Measurements from ENCODE around the gene MROH8.
"Not testable (repeated sequence)": the region's sequence is repeated elsewhere in the genome, so short reads cannot be mapped to it uniquely, and the experiment has no call there.

The MROH8 gene

DNA sequence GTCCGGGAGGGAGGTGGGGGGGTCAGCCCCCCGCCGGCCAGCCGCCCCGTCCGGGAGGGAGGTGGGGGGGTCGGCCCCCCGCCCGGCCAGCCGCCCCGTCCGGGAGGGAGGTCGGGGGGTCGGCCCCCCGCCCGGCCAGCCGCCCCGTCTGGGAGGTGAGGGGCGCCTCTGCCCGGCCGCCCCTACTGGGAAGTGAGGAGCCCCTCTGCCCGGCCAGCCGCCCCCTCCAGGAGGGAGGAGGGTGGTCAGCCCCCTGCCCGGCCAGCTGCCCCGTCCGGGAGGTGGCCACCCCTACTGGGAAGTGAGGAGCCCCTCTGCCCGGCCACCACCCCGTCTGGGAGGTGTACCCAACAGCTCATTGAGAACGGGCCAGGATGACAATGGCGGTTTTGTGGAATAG, 53.1 kb downstream of the MROH8 start:
- H3K4me3 ChIP-seq (ENCODE audit: low read depth, low read length); H3K4me1 ChIP-seq (ENCODE audit: control insufficient read depth, insufficient read depth, low read length); H3K27ac ChIP-seq (ENCODE audit: extremely low read depth, low read depth, low read length); POLR2A ChIA-PET; H3K36me3 ChIP-seq (ENCODE audit: control insufficient read depth in 2 of 2, insufficient read depth in 1 of 2, low read length in 2 of 2); CTCF ChIA-PET; H3K9me3 ChIP-seq (ENCODE audit: control insufficient read depth, insufficient read depth, low read depth, low read length): not testable (repeated sequence)

DNA sequence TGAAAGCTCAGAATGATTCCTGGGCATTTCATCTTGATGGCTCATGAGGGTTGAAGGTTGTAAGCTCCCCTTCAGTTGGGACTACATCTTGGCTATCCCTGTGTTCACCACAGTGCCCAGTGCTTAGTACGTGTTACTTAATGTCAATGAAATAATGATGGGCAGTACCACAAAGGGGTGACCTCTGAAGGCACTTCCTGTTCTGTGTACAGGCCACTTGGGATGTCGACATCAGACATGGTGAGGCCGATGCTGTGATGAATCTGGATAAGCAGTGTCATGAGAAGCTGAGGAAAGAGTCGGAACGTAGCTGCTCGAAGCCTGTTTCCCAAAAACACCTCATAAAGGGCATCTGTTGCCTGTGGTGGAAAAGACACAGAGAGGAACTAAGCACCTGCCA, 55.9 kb downstream of the MROH8 start:
- ChIA-PET POLR2A (no interaction called here), CTCF (interaction anchor here (1.2 kb wide), 1 partner anchor 12 kb away, joined by 3 read pairs; no protein-coding TSS in a partner anchor)
- H3K27ac ChIP-seq (ENCODE audit: extremely low read depth, low read depth, low read length): no peak overlapping the region
- no peaks in the 10 kb centered on the region for H3K36me3 ChIP-seq (ENCODE audit: control insufficient read depth in 2 of 2, insufficient read depth in 1 of 2, low read length in 2 of 2)
- no peaks in the 10 kb centered on the region for H3K9me3 ChIP-seq (ENCODE audit: control insufficient read depth, insufficient read depth, low read depth, low read length)
- no peaks in the 10 kb centered on the region for H3K4me1 ChIP-seq (ENCODE audit: control insufficient read depth, insufficient read depth, low read length)
- TF ChIP-seq ZNF792 (tag by site-specific recombination; IDR thresholded peaks at IDR 0.05): no peak
- TF ChIP-seq, protein P1, sequence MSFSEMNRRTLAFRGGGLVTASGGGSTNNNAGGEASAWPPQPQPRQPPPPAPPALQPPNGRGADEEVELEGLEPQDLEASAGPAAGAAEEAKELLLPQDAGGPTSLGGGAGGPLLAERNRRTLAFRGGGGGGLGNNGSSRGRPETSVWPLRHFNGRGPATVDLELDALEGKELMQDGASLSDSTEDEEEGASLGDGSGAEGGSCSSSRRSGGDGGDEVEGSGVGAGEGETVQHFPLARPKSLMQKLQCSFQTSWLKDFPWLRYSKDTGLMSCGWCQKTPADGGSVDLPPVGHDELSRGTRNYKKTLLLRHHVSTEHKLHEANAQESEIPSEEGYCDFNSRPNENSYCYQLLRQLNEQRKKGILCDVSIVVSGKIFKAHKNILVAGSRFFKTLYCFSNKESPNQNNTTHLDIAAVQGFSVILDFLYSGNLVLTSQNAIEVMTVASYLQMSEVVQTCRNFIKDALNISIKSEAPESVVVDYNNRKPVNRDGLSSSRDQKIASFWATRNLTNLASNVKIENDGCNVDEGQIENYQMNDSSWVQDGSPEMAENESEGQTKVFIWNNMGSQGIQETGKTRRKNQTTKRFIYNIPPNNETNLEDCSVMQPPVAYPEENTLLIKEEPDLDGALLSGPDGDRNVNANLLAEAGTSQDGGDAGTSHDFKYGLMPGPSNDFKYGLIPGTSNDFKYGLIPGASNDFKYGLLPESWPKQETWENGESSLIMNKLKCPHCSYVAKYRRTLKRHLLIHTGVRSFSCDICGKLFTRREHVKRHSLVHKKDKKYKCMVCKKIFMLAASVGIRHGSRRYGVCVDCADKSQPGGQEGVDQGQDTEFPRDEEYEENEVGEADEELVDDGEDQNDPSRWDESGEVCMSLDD (tag by site-specific recombination; IDR thresholded peaks at IDR 0.05): no peak
- TF ChIP-seq ZNF561 (tag by site-specific recombination; IDR thresholded peaks at IDR 0.05; ENCODE audit: borderline replicate concordance): no peak
- TF ChIP-seq ZFP37 (tag by site-specific recombination; IDR thresholded peaks at IDR 0.05): no peak
- TF ChIP-seq ZNF426 (tag by site-specific recombination; IDR thresholded peaks at IDR 0.05): no peak
- TF ChIP-seq ZNF830 (tag by site-specific recombination; IDR thresholded peaks at IDR 0.05; ENCODE audit: low read depth): no peak
- no peak for TF ChIP-seq YY1 (tag by site-specific recombination; IDR thresholded peaks at IDR 0.05)
- TF ChIP-seq GLI4 (tag by site-specific recombination; IDR thresholded peaks at IDR 0.05): no peak
- TF ChIP-seq ZNF146 (tag by site-specific recombination; IDR thresholded peaks at IDR 0.05): no peak
- TF ChIP-seq, protein P2, sequence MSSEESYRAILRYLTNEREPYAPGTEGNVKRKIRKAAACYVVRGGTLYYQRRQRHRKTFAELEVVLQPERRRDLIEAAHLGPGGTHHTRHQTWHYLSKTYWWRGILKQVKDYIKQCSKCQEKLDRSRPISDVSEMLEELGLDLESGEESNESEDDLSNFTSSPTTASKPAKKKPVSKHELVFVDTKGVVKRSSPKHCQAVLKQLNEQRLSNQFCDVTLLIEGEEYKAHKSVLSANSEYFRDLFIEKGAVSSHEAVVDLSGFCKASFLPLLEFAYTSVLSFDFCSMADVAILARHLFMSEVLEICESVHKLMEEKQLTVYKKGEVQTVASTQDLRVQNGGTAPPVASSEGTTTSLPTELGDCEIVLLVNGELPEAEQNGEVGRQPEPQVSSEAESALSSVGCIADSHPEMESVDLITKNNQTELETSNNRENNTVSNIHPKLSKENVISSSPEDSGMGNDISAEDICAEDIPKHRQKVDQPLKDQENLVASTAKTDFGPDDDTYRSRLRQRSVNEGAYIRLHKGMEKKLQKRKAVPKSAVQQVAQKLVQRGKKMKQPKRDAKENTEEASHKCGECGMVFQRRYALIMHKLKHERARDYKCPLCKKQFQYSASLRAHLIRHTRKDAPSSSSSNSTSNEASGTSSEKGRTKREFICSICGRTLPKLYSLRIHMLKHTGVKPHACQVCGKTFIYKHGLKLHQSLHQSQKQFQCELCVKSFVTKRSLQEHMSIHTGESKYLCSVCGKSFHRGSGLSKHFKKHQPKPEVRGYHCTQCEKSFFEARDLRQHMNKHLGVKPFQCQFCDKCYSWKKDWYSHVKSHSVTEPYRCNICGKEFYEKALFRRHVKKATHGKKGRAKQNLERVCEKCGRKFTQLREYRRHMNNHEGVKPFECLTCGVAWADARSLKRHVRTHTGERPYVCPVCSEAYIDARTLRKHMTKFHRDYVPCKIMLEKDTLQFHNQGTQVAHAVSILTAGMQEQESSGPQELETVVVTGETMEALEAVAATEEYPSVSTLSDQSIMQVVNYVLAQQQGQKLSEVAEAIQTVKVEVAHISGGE (tag by site-specific recombination; conservative IDR thresholded peaks at IDR 0.05; ENCODE audit: low read depth): no peak
- TF ChIP-seq, protein P3, sequence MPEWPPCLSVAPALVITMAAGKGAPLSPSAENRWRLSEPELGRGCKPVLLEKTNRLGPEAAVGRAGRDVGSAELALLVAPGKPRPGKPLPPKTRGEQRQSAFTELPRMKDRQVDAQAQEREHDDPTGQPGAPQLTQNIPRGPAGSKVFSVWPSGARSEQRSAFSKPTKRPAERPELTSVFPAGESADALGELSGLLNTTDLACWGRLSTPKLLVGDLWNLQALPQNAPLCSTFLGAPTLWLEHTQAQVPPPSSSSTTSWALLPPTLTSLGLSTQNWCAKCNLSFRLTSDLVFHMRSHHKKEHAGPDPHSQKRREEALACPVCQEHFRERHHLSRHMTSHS (tag by site-specific recombination; IDR thresholded peaks at IDR 0.05): no peak
- no peak for TF ChIP-seq SETDB1 (IDR thresholded peaks at IDR 0.05; ENCODE audit: insufficient read length, low read length)
- TF ChIP-seq ZNF350 (tag by site-specific recombination; IDR thresholded peaks at IDR 0.05): no peak
- no peak overlapping the region for H3K4me3 ChIP-seq (ENCODE audit: low read depth, low read length)

DNA sequence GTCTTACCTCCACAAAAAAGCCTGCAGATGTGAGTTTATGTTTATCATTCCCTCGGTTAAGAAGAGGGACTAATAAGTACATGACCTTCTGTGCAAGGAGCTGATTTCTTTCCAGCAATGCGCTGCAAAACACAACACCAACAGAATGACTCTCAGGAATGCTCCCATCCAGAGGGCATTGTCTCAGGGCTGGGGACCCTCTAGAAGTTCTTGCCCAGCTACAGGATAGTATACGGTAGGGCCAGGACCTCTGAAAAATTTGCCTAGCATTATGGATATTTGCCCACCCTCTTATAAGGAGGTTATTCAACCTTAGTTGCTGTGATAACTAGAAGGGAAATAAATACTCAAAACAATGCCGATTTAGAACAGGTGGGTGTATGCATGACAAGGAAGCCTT, 58.9 kb downstream of the MROH8 start:
- ChIA-PET CTCF (no interaction called here), POLR2A (interaction anchor here (1.7 kb wide), 1 partner anchor 58 kb away, joined by 3 read pairs; no protein-coding TSS in a partner anchor)
- no peaks in the 10 kb centered on the region for H3K9me3 ChIP-seq (ENCODE audit: control insufficient read depth, insufficient read depth, low read depth, low read length)
- TF ChIP-seq ZBTB1 (tag by site-specific recombination; IDR thresholded peaks at IDR 0.05): no peak
- no peak for TF ChIP-seq ZBTB17 (tag by site-specific recombination; IDR thresholded peaks at IDR 0.05)
- TF ChIP-seq, protein P4, sequence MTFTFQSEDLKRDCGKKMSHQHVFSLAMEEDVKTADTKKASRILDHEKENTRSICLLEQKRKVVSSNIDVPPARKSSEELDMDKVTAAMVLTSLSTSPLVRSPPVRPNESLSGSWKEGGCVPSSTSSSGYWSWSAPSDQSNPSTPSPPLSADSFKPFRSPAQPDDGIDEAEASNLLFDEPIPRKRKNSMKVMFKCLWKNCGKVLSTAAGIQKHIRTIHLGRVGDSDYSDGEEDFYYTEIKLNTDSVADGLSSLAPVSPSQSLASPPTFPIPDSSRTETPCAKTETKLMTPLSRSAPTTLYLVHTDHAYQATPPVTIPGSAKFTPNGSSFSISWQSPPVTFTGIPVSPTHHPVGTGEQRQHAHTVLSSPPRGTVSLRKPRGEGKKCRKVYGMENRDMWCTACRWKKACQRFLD (tag by site-specific recombination; IDR thresholded peaks at IDR 0.05): no peak
- TF ChIP-seq BCL11B (tag by site-specific recombination; IDR thresholded peaks at IDR 0.05; ENCODE audit: low read depth): no peak
- no peak for TF ChIP-seq SP7 (tag by site-specific recombination; IDR thresholded peaks at IDR 0.05)
- TF ChIP-seq ZNF658 (tag by site-specific recombination; IDR thresholded peaks at IDR 0.05): no peak
- no peak for TF ChIP-seq ZSCAN16 (tag by site-specific recombination; IDR thresholded peaks at IDR 0.05)
- TF ChIP-seq, protein P5, sequence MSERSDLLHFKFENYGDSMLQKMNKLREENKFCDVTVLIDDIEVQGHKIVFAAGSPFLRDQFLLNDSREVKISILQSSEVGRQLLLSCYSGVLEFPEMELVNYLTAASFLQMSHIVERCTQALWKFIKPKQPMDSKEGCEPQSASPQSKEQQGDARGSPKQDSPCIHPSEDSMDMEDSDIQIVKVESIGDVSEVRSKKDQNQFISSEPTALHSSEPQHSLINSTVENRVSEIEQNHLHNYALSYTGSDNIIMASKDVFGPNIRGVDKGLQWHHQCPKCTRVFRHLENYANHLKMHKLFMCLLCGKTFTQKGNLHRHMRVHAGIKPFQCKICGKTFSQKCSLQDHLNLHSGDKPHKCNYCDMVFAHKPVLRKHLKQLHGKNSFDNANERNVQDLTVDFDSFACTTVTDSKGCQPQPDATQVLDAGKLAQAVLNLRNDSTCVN (tag by site-specific recombination; optimal IDR thresholded peaks at IDR 0.05): no peak
- no peak for TF ChIP-seq ZNF175 (tag by site-specific recombination; IDR thresholded peaks at IDR 0.05)
- no peak for TF ChIP-seq RBAK (tag by site-specific recombination; IDR thresholded peaks at IDR 0.05)
- no peak for TF ChIP-seq ZFHX2 (tag by site-specific recombination; conservative IDR thresholded peaks at IDR 0.05)
- TF ChIP-seq BCL11A (tag by site-specific recombination; IDR thresholded peaks at IDR 0.05; ENCODE audit: low read depth): no peak

More for the DNA sequence above, 58.9 kb downstream of the MROH8 start:
- no peak overlapping the region for H3K27ac ChIP-seq (ENCODE audit: extremely low read depth, low read depth, low read length)
- no peaks in the 10 kb centered on the region for H3K4me1 ChIP-seq (ENCODE audit: control insufficient read depth, insufficient read depth, low read length)
- H3K4me3 ChIP-seq (ENCODE audit: low read depth, low read length): no peak overlapping the region
- no peaks in the 10 kb centered on the region for H3K36me3 ChIP-seq (ENCODE audit: control insufficient read depth in 2 of 2, insufficient read depth in 1 of 2, low read length in 2 of 2)
